NK-92 treated with Interleukin-12 subunit alpha and Interleukin-12 subunit beta, amount 100 ng/mL, for 24 hours (cell line): ENCODE measurements around the gene CRLF1.

ENCODE experiments used
- DNase-seq: peaks from one replicate; lab custom pipeline; 2025; lab: John Stamatoyannopoulos, UW

Gene CRLF1

GRCh38 chr19:18606281-18607225 is at the start of gene CRLF1:
Gene CRLF1, minus strand, starts transcription at chr19:18606799. Its CDS starts 143 bp downstream, at chr19:18606656.
- DNase-seq = no peak

GRCh38 chr19:18655173-18655844 is 48.7 kb upstream of the CRLF1 start:
- DNase-seq = no peak

GRCh38 chr19:18654469-18654868 is 47.9 kb upstream of the CRLF1 start:
- no peak for DNase-seq

- DNase-seq = no peak
These were observed 47.3 kb upstream of the CRLF1 start for GRCh38 chr19:18653853-18654252.

GRCh38 chr19:18651733-18652132 is 45.1 kb upstream of the CRLF1 start:
- DNase-seq = no peak

GRCh38 chr19:18651300-18651699 is 44.7 kb upstream of the CRLF1 start:
- no peak for DNase-seq

GRCh38 chr19:18650468-18651041 is 44.0 kb upstream of the CRLF1 start:
- DNase-seq = no peak

- DNase-seq = no peak
These were observed 43.4 kb upstream of the CRLF1 start for GRCh38 chr19:18650021-18650390.

- no peak for DNase-seq
These were observed 42.9 kb upstream of the CRLF1 start for GRCh38 chr19:18649371-18650020.

- DNase-seq = no peak
These were observed 42.3 kb upstream of the CRLF1 start for GRCh38 chr19:18648973-18649315.

- no peak for DNase-seq
These were observed 41.2 kb upstream of the CRLF1 start for GRCh38 chr19:18647807-18648206.

GRCh38 chr19:18647371-18647767 is 40.8 kb upstream of the CRLF1 start:
- no peak for DNase-seq

GRCh38 chr19:18646535-18647370 is 40.2 kb upstream of the CRLF1 start:
- DNase-seq = no peak

- no peak for DNase-seq
These were observed 38.5 kb upstream of the CRLF1 start for GRCh38 chr19:18645035-18645511.

GRCh38 chr19:18644196-18645034 is 37.8 kb upstream of the CRLF1 start:
- DNase-seq = no peak

- no peak for DNase-seq
These were observed 33.2 kb upstream of the CRLF1 start for GRCh38 chr19:18639706-18640243.

- DNase-seq = no peak
These were observed 31.4 kb upstream of the CRLF1 start for GRCh38 chr19:18637673-18638630.

- no peak for DNase-seq
These were observed 30.5 kb upstream of the CRLF1 start, which contains the start of gene KLHL26 for GRCh38 chr19:18636969-18637629. Gene KLHL26, plus strand, starts transcription at chr19:18637028. Its CDS starts 27 bp downstream, at chr19:18637055.
